ENCODE results near the gene HSPG2.
"Not testable (repeated sequence)": the region's sequence is repeated elsewhere in the genome, so short reads cannot be mapped to it uniquely, and the experiment has no call there.

The HSPG2 gene

DNA sequence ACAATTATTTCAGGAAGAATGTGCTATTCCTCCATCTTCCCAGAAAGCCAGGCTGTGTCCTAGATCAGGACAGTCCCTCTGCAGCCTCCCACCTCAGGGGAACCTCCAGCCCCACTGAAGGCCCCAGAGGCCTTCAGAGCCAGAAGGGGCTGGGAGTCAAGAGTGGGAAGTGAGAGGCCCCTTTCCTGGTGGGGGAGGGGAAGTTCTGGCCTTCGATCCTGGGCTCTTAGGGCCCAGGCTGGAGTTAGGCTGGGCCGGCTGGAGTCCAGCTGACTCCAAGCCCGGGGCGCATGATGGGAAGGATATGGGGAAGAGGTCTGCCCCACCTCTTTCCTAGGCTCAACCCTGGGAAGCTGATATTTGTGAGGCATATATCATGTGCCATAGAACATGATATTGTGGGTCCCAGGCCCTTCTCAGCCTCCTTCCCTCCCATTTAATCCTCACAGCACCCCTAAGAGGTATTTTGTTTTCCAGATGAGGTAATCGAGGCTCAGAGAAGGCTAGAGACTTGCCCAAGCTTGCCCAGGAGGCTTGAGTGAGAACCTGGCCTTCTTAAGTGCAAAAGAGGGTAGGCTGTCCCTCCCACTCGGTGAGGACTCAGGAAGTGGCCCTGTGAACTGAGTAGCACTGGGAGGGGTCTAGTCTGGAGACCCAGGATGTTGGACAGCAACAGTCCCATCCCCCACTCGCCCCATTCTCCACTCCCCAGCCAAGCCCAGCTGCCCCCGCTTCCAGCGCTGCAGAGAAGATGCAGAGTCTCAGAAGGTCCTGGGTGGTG is 18.6 kb upstream of the HSPG2 start:
- DNase-seq (ENCODE audit: low spot score): no peak

DNA sequence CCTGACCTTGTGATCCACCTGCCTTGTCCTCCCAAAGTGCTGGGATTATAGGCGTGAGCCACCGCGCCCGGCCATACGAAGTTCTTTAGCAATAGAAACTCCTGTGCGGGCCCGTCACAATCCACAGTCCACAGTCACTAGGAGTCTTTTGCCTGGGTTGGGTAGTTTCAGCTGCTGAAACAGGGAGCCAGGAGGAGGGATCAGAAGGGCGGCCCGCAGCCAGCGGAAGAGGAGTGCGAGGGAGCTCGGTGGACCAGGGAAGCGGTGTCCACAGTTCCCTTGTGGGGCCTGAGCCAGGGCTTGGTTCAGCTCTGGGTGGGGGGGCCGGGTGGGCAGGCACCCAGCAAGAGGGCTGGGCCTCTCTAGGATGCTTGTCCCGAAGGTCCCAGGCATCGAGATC is 17.9 kb upstream of the HSPG2 start:
- DNase-seq (ENCODE audit: low spot score): no peak

DNA sequence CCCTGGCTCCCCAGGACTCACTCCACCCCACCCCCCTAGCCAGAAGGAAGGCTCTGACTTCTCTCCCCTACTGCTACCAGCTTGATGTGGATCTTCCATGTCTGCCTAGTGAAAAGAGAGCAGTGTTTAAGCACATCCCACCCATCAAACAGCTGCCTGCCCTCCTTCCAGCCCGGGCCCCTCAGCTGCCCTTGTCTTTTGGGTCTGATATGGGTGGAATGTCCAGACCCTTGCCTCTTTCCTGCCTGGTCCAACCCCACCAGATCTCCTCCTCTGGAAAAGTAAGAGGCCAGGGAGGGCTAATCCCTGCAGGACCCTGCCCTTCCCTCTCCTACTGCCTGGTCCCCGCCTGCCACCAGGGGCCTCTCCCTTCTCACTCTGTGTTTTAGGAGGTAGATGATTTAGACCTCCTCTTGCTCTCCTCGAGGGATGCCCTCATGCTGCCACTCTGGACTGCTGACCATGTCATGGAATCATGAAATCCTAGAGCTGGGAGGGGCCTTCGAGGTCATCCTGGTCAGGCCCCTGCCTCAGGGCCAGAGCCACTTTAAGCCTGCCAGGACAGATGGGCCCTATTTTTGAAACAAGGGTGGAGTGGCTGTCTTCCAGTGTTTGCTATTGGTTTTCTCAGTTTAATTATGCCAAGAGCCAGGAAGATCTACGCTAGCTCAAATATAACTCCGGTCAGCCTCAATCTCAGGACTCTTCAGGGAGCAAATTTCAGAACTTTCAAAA is 15.8 kb upstream of the HSPG2 start:
- no peak for DNase-seq (ENCODE audit: low spot score)

DNA sequence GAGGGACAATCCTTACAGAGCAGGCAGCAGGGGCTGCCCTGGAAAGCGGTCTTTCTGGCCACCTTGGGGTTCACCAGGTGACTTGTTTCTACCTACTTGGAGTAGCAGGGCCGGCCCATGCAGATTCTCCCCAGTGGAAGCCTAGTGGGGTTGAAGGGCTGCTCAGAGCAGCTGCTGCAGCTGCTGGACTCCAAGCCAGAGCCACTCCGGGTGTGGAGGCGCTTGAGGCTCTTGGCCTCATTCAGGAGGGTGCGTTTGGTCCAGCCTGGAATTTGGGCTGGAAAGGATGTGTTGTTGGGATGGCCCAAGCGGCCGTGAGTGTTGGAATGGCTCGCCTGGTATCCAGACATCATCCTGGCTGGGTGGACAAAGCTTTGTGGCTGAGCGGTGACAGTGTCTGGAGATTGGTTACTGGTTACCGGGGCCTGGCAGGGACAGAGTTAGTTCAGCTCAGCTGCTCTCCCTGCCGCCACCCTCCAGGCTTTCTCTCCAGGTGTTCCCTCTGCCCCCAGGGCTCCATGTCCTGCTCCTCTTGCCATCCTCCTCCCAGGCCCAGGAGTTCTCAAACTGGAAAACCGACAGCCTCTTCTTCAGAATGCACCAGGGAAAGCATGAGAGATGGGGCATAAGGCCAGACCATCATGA is 14.2 kb upstream of the HSPG2 start:
- DNase-seq (ENCODE audit: low spot score): no peak

DNA sequence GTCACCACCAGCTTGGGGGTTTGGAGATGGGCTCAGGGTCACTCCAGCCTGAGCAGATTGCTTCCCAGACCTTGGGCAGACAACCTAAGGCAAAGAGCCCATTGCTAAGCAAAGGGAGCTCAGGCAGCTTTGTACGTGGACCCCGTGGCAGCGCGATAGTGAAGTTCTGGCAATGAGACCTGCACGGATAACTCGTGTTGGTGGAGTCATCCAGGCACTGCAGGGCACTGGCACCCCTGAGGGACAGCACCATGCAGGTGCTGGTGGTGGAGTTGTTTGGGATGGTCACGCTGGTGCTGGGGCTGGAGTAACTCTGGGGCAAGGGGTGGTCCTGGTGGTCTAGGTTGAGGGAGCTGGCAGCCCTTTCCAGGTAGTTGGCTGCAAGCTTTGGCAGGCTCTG is 13.6 kb upstream of the HSPG2 start:
- DNase-seq (ENCODE audit: low spot score): no peak

DNA sequence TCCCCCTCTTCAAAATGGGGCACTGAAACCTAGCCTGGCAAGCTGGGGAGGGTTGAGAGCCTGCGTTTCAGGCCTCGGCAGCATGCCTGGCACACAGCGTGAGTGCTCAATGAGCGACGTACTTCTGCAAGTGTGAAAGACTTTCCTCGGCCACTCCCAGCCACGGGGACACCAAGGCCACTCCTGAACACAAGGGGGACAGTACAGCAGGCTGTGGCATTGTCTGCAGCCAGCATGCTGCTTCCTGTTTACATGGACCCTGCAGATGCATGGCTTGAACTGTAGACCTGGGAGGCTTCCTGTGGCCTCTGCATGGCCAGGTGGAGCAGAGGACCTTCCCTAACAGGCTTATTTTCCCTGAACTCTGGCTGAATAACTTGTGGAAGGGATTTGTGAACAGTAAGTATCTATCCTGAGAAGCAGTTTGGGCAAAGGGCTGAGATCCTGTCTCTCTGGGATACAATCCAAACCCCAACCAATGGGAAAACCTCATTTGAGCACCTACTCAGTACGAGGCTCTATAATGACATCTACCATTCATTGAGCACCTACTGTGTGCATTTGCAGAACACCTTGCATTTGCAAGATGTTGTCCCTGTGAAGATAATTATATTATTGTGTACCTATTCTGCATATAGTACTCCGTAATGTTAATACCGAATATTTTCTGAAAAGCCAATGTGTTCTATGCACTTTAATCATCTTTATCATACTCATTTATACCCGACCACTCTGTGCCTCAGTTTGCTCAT is 9.9 kb upstream of the HSPG2 start:
- DNase-seq (ENCODE audit: low spot score): no peak

DNA sequence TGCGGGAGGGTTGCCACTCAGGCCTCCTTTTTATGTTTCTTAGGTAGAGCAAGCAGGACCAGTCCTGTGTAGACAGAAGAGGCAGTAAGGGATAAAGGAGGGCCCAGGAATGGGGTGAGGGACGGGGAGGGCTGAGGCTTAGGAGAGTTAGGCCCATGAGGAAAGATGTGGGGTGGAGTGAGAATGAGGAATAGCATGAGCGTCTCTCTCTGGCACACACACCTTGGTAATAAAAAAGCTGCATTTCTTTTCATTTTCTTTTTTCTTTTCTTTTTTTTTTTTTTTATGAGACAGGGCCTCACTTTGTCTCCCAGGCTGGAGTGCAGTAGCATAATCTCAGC is 7.6 kb upstream of the HSPG2 start:
- no peak for DNase-seq (ENCODE audit: low spot score)

DNA sequence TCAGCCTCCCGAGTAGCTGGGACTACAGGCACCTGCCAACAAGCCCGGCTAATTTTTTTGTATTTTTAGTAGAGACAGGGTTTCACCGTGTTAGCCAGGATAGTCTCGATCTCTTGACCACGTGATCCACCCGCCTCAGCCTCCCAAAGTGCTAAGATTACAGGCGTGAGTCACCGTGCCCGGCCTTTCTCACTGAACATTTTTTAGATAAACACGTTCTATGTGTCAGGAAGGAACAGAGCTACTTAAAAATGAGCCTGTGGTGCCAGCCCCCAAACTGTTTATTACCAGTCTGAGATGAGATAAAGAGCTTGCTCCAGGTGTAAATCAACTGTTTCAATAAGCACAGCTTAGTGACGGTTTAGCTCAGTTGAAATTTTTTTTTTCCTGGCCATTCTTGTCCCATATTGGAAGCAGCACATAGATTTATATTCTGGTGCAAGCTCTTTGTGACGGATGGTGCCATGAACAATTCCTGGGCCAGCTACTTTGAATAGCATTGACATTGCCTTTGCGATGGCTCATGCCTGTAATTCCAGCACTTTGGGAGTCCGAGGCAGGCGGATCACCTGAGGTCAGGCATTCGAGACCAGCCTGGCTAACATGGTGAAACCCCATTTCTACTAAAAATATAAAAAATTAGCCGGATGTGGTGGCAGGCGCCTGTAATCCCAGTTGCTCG is 6.0 kb upstream of the HSPG2 start:
- DNase-seq (ENCODE audit: low spot score): not testable (repeated sequence)

DNA sequence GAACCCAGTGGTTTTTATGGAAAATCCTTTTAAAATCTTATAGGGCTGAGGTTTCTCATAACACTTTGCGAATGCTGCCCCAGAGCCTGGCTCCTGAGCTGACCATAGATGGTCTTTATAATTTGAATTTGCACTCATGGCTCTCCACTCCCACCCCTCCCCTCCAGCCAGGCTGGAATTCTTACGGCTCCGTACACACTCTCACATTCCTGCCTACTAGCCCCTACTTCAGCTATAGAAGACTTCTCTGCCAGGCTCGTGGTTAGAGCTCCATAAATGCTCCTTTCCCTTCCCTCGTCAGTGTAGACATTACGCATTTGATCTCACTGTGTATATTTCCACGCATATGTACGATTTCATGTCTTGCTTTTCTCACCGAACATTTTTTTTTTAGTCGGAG is 5.4 kb upstream of the HSPG2 start:
- no peak for DNase-seq (ENCODE audit: low spot score)

DNA sequence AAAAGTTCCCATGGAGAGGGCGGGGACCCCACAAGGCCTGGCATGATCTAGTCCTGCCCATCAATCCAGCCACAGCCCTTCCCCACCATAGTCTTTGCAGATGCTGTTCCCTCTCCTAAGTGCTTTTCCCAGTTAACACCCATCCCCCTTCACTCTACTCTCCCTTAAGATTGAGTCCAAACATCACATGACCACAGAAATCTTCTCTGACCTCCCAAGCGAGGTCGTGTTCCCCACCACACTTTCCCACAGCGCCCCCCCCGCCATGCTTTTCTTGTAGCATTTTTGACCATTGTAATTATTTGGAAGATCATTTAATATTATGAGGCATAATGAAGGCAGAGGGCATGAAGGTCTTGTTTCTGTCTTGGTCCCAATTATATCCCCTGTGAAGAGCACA is 4.3 kb upstream of the HSPG2 start:
- no peak for DNase-seq (ENCODE audit: low spot score)

DNA sequence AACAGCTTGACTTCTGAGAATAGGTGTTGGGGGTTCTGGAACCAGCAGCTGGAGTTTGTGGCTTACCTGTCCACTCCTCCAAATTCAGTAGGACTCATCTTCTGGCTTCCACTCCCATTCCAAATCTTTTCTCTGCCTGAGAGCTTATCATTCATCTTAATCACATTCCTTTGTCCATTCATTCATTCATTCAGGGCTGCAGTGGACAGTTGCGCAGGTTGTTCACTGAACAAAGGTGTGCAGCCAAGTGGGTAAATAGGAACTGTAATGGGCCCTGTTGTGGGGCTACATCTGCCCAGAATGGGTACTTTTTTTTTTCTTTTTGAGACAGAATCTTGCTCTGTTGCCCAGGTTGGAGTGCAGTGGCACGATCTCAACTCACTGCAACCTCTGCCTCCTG is 3.4 kb upstream of the HSPG2 start:
- DNase-seq (ENCODE audit: low spot score): no peak

DNA sequence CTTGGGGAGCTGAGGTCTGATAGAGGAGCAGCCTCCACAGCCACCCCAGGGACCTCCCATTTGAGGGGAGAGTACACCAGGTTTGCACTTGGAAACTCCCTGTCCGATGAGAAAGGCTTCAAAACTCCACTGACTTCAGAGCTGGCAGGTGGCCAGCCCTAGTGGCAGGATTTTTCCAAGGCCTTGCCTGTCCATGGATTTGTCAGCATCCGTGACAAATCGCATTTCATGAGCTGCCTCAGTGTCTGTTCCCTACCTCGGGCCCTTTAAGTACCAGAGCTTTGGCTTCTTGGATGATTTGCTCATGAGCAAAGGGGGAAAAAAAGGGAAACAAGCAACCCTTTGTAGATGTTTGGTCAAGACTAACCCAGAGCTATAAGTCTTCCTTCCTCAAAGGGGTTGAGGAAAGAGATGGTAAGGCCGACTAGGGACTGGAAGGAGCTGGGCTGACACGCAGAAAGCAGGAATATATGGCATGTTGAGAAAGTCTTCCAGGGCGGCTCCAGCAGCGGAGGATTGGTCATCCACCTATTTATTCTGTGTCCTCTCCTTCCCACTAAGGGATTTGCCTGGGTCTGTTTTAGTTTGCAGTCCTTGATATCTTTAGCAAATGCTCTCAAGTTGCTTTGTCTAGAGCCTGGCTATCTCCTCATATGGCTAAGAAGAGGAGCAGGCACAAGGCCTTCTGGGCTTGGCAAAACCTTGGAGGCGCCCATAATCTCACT is 2.7 kb upstream of the HSPG2 start:
- peak; percentile 53 for DNase-seq (ENCODE audit: low spot score)

DNA sequence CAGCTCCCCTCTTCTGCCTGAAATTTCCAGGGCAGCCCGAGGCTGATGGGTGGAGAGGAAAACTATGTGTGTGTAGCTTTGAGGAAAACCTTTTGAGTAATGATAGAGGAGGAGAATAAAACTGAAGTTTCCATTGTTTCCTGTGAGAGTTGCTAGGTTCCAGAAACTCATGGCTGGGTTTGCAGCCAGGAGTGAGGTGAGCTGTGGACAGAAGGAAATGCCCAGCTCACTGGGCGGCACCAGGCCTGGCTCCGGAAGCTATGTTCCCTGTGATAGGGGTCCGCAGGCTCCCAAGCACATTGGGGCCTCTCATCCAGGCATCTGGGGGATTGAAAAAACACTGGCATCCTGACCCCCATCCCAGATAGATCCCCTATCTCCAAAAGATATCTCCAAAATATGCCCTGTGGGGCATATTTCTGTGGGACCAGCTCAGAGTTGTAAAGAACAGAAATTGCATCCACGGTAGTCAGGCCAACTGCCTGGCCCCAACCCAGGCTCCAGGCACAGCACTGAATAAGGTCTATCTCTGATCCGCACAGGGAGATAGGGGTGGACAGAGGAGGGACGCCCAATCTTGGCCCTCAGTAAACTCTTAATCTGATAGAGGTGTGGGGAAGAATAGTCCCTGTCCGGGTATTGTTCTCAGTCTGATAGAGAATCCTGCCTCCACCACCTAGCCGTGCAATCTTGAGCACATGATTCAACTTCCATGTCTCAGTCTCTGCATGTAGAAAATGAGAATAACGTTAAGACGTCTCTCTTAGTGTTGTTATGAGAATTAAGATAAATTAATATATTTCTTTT is 1.8 kb upstream of the HSPG2 start:
- DNase-seq (ENCODE audit: low spot score): no peak

DNA sequence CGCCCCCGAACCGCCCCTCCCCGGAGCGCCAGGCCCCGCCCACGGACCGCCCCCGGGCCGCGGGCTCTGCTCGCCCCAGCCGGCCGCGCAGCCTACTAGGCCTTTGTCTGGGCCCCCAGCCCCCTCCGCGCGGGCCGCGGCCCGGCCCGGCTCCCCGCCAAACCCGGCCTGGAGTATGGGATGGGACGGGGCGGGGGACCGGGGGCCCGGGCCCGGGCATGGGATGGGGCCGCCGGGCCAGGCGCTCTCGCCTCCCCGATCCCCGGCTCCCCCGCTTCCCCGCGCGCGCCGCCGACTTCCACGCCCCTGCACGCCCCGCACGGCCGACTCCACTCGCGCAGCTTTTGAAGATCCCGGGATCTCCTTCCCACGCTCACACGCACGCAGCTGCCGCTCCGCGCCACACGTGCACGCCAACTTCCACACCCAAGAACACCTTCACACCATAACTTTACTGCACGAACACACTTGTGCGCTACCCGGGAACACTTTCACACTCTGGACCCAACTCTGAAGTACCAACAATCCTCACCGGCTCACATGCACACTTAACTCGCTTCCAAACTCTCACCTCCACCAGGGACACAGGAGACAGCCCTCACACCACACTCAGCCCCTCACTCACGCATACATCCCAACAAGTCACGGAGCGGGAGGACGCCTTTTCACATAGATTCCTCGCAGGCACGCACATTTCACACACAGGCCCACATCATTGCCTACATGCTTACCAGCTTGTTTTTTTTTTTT is 437 bp upstream of the HSPG2 start:
- DNase-seq (ENCODE audit: low spot score): peak; percentile 63

DNA sequence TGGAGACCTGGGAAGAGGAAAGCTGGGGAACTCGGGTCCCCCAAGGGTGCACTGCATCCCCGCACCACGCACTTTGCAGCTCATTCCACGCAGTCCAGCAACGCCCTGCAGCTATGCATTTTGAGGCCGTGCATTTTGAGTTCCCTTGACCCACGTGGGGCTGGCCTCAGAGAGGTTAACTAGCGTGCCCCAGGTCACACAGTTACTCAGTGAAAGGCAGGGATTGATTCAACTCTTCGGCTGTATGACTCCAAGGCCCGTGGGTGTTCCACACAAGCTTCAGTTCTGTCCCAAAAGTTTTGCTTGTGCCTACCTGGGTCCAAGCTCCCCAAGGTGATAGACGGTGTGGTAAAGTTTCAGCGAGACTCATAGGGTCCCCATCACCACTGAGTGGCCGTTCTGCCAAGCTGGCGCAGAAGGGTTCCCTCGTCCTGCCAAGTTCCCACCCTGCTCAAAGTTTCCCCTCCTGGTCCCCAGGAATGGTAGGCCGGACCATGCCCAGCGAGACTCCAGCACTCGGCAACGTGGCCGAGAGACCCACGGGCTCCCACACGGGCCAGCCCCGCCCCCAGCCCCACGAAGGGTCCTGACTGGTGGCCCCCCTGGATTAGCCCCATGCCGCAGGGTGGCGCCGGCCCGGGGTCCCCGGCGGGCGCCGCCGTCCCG is 611 bp downstream of the HSPG2 start:
- DNase-seq (ENCODE audit: low spot score): no peak

DNA sequence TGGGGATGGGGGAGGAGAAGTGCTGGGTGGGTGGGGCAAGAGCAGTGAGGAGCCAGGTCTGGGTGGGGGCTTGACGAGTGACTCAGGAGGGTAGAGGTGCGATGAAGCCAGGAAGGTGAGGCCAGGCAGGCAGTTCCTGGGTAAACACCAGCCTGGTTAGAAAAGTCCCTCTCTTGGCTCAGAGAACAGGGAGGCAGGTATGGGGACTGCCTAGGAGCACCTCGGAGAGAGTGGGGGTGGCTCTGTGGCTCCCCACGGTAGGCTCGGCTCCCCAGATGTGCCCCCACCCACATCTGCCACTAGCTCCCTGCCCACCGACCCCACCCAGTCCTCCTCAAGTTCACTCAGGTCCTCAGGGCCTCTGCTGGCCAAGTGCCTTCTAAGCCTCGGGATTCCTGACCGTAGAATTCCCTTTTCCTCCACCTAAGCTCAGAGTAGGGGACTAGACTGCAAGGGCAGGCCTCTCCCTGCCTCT is 1.2 kb downstream of the HSPG2 start:
- peak; percentile 44 for DNase-seq (ENCODE audit: low spot score)

DNA sequence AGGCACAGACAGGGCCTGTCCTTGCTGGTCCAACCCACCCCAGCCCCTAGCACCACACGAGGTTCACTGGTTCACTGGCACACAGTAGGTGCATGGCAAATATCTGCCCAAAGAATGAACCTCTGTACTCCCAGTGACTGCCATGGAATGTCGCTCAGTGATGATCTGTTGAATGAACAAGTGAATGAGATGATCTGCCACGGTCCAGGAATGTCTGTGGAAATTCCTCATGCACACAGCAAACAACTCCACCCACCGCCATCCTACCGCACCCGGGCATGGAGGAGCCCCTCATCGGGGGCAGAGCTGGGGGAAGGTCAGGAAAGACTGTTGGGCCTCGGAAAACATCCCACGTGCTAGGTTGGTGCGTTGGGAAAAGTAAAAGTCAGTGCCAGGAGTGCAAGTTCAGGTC is 1.7 kb downstream of the HSPG2 start:
- no peak for DNase-seq (ENCODE audit: low spot score)

DNA sequence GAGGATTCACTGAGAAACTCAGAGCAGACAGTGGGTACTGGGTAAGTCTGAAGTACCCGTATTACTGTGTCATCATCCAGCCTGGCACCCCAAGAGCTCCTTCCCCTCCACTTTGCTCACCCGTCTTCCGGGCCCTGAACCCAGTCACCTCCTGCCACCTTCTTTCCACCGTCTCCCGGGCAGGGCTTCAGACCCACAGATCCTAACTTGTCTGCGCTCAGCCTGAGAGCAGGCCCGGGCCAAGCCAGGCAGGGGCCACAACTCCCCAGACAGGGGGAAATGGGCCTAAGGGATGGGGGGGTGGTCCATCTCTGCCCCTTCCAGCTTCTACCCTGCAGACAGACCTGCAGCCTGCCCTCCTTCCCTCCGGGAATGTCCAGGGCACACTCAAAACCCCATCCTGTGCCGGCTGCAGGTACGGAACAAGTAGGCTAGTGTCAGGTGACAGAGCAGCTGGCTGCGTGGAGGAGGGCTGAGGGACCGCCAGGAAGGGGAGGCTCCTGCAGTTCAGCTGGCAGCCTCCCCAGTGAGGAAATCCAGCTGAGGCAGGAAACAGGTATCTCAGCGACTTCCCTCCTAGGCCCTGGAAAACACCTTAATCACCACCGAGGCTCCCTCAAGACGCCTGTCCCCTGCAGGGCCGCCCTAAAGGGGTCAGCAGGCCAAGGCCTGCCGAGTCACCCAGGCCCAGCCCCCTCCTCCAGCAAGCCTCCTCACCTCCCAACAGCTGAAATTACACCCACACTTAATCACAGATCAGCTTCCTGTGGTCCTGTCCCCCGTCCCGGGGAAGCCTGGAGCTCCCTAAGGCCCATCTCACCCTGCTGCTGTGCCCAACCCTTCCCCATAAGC is 3.5 kb downstream of the HSPG2 start:
- DNase-seq (ENCODE audit: low spot score): no peak

Measured in SW480 (cell line).